ENCODE measurements around the gene HERPUD2.

The HERPUD2 gene

GRCh38 chr7:35717013-35717412 is 22.1 kb upstream of the HERPUD2 start:
- no peak for TF ChIP-seq CTCF (IDR thresholded peaks at IDR 0.05; ENCODE audit: control extremely low read depth, extremely low read depth, low read depth, missing control alignments)
- CTCF ChIA-PET = interaction anchor here (0.6 to 28.5 kb wide), 2 partner anchors 9 to 153 kb away, joined by 3 to 334 read pairs; no protein-coding TSS in a partner anchor
- POLR2A ChIA-PET = no interaction called here
- no peak for DNase-seq (ENCODE audit: extremely low spot score)

GRCh38 chr7:35716038-35716803 is 21.3 kb upstream of the HERPUD2 start:
- no peak for DNase-seq (ENCODE audit: extremely low spot score)
- no peak for TF ChIP-seq CTCF (IDR thresholded peaks at IDR 0.05; ENCODE audit: control extremely low read depth, extremely low read depth, low read depth, missing control alignments)
- ChIA-PET POLR2A (no interaction called here), CTCF (interaction anchor here (0.6 to 28.5 kb wide), 3 partner anchors 10 to 154 kb away, joined by 3 to 334 read pairs (median 3); no protein-coding TSS in a partner anchor)

- peak; percentile 30 for TF ChIP-seq CTCF (IDR thresholded peaks at IDR 0.05; ENCODE audit: control extremely low read depth, extremely low read depth, low read depth, missing control alignments)
- POLR2A ChIA-PET = no interaction called here
- CTCF ChIA-PET = interaction anchor here (28.5 kb wide), 1 partner anchor 11 kb away, joined by 334 read pairs; no protein-coding TSS in a partner anchor
- peak; percentile 16 for DNase-seq (ENCODE audit: extremely low spot score)
These were observed 19.9 kb upstream of the HERPUD2 start for GRCh38 chr7:35714862-35715261.

- no peak for TF ChIP-seq CTCF (IDR thresholded peaks at IDR 0.05; ENCODE audit: control extremely low read depth, extremely low read depth, low read depth, missing control alignments)
- DNase-seq (ENCODE audit: extremely low spot score) = no peak
- POLR2A ChIA-PET = no interaction called here
- CTCF ChIA-PET = interaction anchor here (3.2 to 28.5 kb wide), 2 partner anchors 12 to 18 kb away, joined by 14 to 334 read pairs; no protein-coding TSS in a partner anchor
These were observed 19.5 kb upstream of the HERPUD2 start for GRCh38 chr7:35714407-35714806.

- ChIA-PET CTCF (interaction anchor here (1.0 to 28.5 kb wide), 6 partner anchors 11 to 179 kb away, joined by 3 to 334 read pairs (median 9); no protein-coding TSS in a partner anchor), POLR2A (no interaction called here)
- DNase-seq (ENCODE audit: extremely low spot score) = no peak
- TF ChIP-seq CTCF (IDR thresholded peaks at IDR 0.05; ENCODE audit: control extremely low read depth, extremely low read depth, low read depth, missing control alignments) = no peak
These were observed 17.8 kb upstream of the HERPUD2 start for GRCh38 chr7:35712563-35713226.

- no peak for TF ChIP-seq CTCF (IDR thresholded peaks at IDR 0.05; ENCODE audit: control extremely low read depth, extremely low read depth, low read depth, missing control alignments)
- CTCF ChIA-PET = interaction anchor here (1.2 to 28.5 kb wide), 4 partner anchors 11 to 31 kb away, joined by 3 to 334 read pairs (median 48); partner anchors contain the start of gene HERPUD2
- no peak for DNase-seq (ENCODE audit: extremely low spot score)
- POLR2A ChIA-PET = no interaction called here
These were observed 12.5 kb upstream of the HERPUD2 start for GRCh38 chr7:35707422-35707821.

Measured in GM10248 (cell line).